WTC11 (cell line): ENCODE results near the gene ZNF317. TPM values are rescaled to one million over a fixed set of nuclear protein-coding genes. Genes with fewer than 3 reads are reported as not detected.

Source experiments
- ATAC-seq: fragments of 200-7000 bp; cut with Tn5 transposase; 2 replicates; pipeline ENCODE4 v1.10.0; 2021; ENCODE audit warnings: mild to moderate bottlenecking, moderate library complexity
- CTCF ChIA-PET: fragments of 300-600 bp; sonication (Branson Sonifier 250); formaldehyde crosslinking; loops from one replicate; lab custom pipeline; 2021; ENCODE audit warnings: antibody characterized with exemption; lab: Charles Lee
- POLR2A ChIA-PET: fragments of 350-600 bp; sonication (Branson Sonifier 250); formaldehyde crosslinking; loops from one replicate; lab custom pipeline; 2021; ENCODE audit warnings: antibody characterized with exemption; lab: Charles Lee
- DNase-seq: peaks from one replicate; pipeline ENCODE4 v3.0.0; 2021; ENCODE audit warnings: low spot score
- H3K27ac Mint-ChIP-seq: 2 replicates; pipeline ENCODE4 v1.8.0; 2021; ENCODE audit warnings: mixed read lengths
- H3K27me3 Mint-ChIP-seq: 2 replicates; pipeline ENCODE4 v1.8.0; 2021; ENCODE audit warnings: low read depth, mild to moderate bottlenecking, moderate library complexity, mixed read lengths
- H3K36me3 Mint-ChIP-seq: 2 replicates; pipeline ENCODE4 v1.8.0; 2021; ENCODE audit warnings: mixed read lengths
- H3K4me1 Mint-ChIP-seq: 2 replicates; pipeline ENCODE4 v1.8.0; 2022; ENCODE audit warnings: mixed read lengths
- H3K4me3 Mint-ChIP-seq: 2 replicates; pipeline ENCODE4 v1.8.0; 2021; ENCODE audit warnings: mild to moderate bottlenecking, moderate library complexity, mixed read lengths
- H3K9me3 Mint-ChIP-seq: 2 replicates; pipeline ENCODE4 v1.8.0; 2021; ENCODE audit warnings: mixed read lengths
- ETV6 ChIP-seq: sonication (generic); formaldehyde crosslinking; IDR thresholded peaks from 2 replicates; pipeline ENCODE4 v1.8.1; 2022; ENCODE audit warnings: mild to moderate bottlenecking, missing genetic modification reagents
- IRF1 ChIP-seq: sonication (generic); formaldehyde crosslinking; IDR thresholded peaks from 2 replicates; pipeline ENCODE4 v1.8.0; 2023; ENCODE audit warnings: missing genetic modification reagents
- MXD4 ChIP-seq: fragments of 250-450 bp; sonication (Bioruptor Pico); IDR thresholded peaks from 2 replicates; pipeline ENCODE4 v1.8.0; 2021; ENCODE audit warnings: mild to moderate bottlenecking, moderate library complexity, borderline replicate concordance
- PRDM15 ChIP-seq: sonication (generic); formaldehyde crosslinking; IDR thresholded peaks from 2 replicates; pipeline ENCODE4 v1.8.0; 2022; ENCODE audit warnings: missing genetic modification reagents
- PREB ChIP-seq: sonication (generic); formaldehyde crosslinking; IDR thresholded peaks from 2 replicates; pipeline ENCODE4 v1.8.1; 2022; ENCODE audit warnings: mild to moderate bottlenecking, missing genetic modification reagents, moderate library complexity, borderline replicate concordance
- PRRX2 ChIP-seq: fragments of 250-450 bp; sonication (Bioruptor Pico); IDR thresholded peaks from 2 replicates; pipeline ENCODE4 v1.8.0; 2021; ENCODE audit warnings: mild to moderate bottlenecking
- SP1 ChIP-seq: sonication (generic); formaldehyde crosslinking; conservative IDR thresholded peaks from 2 replicates; pipeline ENCODE4 v1.8.1; 2022; ENCODE audit warnings: missing genetic modification reagents
- ZBTB21 ChIP-seq: sonication (generic); formaldehyde crosslinking; IDR thresholded peaks from 2 replicates; pipeline ENCODE4 v1.8.1; 2023; ENCODE audit warnings: mild to moderate bottlenecking, missing genetic modification reagents, borderline replicate concordance
- ZMAT4 ChIP-seq: fragments of 250-450 bp; sonication (Bioruptor Pico); IDR thresholded peaks from 2 replicates; pipeline ENCODE4 v1.9.0; 2021; ENCODE audit warnings: mild to moderate bottlenecking
- ZNF138 ChIP-seq: sonication (generic); formaldehyde crosslinking; conservative IDR thresholded peaks from 2 replicates; pipeline ENCODE4 v1.8.1; 2022; ENCODE audit warnings: mild to moderate bottlenecking, moderate library complexity, missing genetic modification reagents
- ZNF532 ChIP-seq: fragments of 250-450 bp; sonication (Bioruptor Pico); IDR thresholded peaks from 2 replicates; pipeline ENCODE4 v1.9.0; 2021; ENCODE audit warnings: mild to moderate bottlenecking, borderline replicate concordance
- total RNA-seq: library from RNA; stranded (reverse); gene quantifications from 3 replicates; pipeline ENCODE4 v1.2.3, GENCODE V29; 2021
- TF ChIP-seq, protein P1 (sequence below): sonication (generic); formaldehyde crosslinking; IDR thresholded peaks from 2 replicates; pipeline ENCODE4 v1.8.0; 2023; ENCODE audit warnings: missing genetic modification reagents, mild to moderate bottlenecking, borderline replicate concordance

ZNF317 gene
- total RNA-seq, 1 experiment from 2014 or later = 38.7 TPM

GRCh38 chr19:9150650-9151049, 10.5 kb downstream of the ZNF317 start:
- Mint-ChIP-seq H3K27ac (no peak overlapping the region), H3K27me3 (peaks cover 3% of the 10 kb centered on the region; the same call in 1 of the 2 replicates), H3K9me3 (peaks cover 68% of the 10 kb centered on the region), H3K36me3 (peaks cover 91% of the 10 kb centered on the region), H3K4me1 (peaks cover under 1% of the 10 kb centered on the region; the same call in 1 of the 2 replicates), H3K4me3 (no peak overlapping the region)
- ATAC-seq (no peak), DNase-seq (no peak)
- POLR2A ChIA-PET = no interaction called here
- CTCF ChIA-PET = no interaction called here
- TF ChIP-seq PREB (CRISPR knock-in tag) (no peak), ZMAT4 (CRISPR knock-in tag) (no peak), PRRX2 (CRISPR knock-in tag) (no peak), PRDM15 (no peak), ZNF138 (CRISPR knock-in tag) (no peak), ETV6 (CRISPR knock-in tag) (no peak), ZNF532 (CRISPR knock-in tag) (no peak), MXD4 (CRISPR knock-in tag) (no peak), SP1 (CRISPR knock-in tag) (no peak), ZBTB21 (CRISPR knock-in tag) (no peak), IRF1 (CRISPR knock-in tag) (no peak)
- TF ChIP-seq, protein P1, sequence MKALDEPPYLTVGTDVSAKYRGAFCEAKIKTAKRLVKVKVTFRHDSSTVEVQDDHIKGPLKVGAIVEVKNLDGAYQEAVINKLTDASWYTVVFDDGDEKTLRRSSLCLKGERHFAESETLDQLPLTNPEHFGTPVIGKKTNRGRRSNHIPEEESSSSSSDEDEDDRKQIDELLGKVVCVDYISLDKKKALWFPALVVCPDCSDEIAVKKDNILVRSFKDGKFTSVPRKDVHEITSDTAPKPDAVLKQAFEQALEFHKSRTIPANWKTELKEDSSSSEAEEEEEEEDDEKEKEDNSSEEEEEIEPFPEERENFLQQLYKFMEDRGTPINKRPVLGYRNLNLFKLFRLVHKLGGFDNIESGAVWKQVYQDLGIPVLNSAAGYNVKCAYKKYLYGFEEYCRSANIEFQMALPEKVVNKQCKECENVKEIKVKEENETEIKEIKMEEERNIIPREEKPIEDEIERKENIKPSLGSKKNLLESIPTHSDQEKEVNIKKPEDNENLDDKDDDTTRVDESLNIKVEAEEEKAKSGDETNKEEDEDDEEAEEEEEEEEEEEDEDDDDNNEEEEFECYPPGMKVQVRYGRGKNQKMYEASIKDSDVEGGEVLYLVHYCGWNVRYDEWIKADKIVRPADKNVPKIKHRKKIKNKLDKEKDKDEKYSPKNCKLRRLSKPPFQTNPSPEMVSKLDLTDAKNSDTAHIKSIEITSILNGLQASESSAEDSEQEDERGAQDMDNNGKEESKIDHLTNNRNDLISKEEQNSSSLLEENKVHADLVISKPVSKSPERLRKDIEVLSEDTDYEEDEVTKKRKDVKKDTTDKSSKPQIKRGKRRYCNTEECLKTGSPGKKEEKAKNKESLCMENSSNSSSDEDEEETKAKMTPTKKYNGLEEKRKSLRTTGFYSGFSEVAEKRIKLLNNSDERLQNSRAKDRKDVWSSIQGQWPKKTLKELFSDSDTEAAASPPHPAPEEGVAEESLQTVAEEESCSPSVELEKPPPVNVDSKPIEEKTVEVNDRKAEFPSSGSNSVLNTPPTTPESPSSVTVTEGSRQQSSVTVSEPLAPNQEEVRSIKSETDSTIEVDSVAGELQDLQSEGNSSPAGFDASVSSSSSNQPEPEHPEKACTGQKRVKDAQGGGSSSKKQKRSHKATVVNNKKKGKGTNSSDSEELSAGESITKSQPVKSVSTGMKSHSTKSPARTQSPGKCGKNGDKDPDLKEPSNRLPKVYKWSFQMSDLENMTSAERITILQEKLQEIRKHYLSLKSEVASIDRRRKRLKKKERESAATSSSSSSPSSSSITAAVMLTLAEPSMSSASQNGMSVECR = no peak
